T-helper 9 cell (primary cell): Measurements from ENCODE around the gene TRIM37.
"Not testable (repeated sequence)": the region's sequence is repeated elsewhere in the genome, so short reads cannot be mapped to it uniquely, and the experiment has no call there.

Experiments
- DNase-seq: peaks from one replicate; pipeline ENCODE4 v3.0.0-alpha.2; 2020

TRIM37 gene

DNA sequence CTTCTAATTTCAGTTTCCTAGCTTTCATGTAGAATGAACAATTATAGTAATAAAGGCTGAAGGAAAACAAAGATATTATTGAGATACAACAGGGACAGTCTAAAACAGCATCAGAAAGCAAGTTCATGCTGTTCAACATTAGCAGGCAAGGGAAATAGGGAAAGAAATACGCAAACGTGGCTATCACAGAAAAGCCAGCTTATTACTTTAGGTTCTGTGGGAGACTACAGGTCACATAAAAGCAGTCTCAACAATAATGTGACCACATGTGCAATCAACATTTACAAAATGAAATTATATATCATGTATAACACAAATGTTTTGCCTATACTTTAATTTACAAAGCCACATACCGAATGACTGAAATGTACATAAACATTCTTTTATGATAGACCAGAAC, 4.9 kb upstream of the TRIM37 start:
- no peak for DNase-seq

DNA sequence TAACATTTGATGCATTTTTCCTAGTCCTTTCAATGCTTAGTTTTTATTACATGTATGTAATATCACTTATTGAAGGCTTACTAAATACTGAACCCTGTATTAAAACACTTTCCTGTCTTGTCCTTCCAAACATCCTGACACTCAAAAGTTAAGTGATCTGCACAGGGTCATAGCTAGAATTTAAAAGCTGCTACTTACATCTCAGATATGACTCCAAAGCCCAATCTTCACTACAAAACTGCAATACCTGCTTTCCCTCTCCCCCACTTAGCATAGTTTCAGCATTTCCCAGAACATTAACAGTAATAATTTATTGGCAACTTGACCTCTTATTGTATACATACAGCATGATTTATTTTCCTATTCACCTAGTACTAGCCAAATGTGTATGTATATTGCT, 4.3 kb upstream of the TRIM37 start:
- DNase-seq: no peak

DNA sequence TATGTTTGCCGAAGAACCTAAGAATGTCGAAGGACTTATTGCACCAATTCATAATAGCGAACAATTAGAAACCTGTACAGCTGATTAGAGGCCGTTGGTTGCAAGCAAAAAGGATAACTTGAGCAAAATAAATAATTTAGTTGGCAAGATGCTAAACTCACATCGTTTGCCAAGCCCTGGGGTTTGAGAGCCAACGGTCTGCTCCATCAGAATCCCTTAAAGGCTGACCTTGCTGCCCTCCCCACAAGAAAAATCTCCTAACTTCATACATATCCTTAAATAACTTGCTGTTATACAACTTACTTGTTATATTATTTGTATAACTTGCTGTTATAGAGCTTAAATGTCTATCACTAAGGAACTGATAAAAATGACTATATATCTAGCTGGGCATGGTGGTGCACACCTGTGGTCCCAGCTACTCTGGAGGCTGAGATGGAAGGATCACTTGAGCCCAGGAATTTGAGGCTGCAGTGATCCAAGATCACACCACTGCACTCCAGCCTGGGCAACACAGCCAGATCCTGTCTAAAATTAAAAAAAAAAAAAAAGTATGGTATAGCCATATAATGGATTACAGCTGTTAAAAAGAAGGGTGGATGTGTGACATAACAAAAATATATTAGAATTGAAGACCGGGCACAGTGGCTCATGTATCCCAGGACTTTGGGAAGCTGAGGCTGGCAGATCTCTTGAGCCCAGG, 1.9 kb upstream of the TRIM37 start:
- no peak for DNase-seq

DNA sequence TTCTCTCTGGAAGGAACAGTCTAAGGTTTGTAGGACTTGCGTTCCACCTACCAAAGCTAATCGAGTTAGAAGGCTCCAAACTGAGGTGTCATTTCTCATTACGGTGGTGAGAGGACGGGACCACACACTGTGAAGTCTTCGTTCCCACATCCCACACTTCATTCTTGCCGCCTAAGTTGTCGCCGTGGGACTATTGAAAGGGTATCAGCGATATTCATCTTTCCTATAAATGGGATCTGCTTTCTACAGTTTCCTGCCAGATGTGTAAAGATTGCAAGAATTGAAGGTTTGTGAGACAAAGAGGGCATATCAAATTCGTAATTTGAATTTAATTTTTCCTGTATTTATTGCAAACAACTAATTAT, 608 bp upstream of the TRIM37 start:
- no peak for DNase-seq

DNA sequence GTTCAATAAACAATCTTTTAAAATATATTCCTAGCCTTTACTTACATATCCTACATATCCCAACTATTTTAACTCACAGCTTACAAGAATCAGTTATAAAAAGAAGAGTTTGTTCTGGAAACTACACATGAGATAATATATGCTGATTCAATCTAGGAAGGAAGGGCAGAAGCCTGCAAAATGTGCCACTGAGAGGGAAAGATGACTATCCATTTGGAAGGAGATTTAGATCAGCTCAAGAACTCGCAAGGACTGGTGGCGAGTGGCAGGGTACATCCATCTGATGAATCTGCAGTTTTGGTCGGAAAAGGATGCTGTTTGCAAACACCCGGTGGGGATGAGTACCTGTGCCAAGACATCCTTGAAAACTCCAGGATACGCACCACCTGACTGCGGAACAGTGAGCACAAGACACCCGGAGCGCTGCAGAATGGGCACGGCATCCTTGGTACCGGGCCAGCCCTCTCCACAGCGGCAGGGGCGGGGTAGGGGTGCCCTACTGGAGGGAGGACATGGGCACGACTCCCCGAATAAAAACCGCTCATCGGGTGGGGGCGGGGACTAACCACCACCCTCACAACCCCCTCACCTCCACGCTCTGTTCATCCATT, 723 bp downstream of the TRIM37 start:
- peak; percentile 73 for DNase-seq

GRCh38 chr17:59101178-59101577, 5.5 kb downstream of the TRIM37 start:
- DNase-seq: no peak

GRCh38 chr17:59097876-59098275, 8.8 kb downstream of the TRIM37 start:
- DNase-seq: no peak

DNA sequence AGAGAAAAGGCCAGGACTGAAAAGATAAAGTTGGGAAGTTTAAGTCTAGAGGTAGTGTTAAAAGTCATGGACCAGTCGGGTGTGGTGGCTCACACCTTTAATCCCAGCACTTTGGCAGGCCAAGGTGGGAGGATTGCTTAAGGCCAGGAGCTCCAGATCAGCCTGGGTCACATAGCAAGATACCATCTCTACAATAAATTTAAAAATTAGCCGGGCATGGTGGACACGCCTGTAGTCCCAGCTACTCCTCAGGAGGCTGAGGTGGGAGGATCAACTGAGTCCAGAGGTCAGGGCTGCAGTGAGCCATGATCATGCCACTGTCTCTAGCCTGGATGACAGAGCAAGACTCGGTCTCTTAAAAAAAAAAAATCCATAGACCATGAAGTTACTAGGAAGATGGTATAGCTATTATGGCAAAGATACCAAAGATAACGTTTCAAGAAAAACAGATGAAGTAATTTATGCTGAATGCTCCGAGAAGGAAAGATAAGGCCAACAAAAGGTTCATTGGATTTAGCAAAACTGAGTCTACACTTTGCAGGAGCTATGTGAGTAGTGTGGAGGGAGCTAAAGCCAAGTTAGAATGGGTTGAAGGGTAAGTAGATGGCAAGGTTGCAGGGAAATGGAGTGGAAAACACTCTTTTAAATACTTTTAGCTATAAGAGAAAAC, 11.7 kb downstream of the TRIM37 start:
- no peak for DNase-seq

GRCh38 chr17:59093702-59094231, 12.9 kb downstream of the TRIM37 start:
- DNase-seq: no peak

GRCh38 chr17:59093145-59093701, 13.5 kb downstream of the TRIM37 start:
- no peak for DNase-seq

DNA sequence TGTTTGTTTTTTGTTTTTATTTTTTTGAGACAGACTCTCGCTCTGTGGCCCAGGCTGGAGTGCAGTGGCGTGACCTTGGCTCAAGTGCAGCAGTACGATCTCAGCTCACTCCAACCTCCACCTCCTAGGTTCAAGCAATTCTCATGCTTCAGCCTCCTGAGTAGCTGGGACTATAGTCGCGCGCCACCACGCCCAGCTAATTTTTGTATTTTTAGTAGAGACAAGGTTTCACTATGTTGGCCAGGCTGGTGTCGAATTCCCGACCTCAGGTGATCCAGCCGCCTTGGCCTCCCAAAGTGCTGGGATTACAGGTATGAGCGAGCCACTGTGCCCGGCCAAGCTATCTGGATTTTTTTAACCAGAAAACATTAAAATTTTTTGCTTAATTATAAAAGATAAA, 16.1 kb downstream of the TRIM37 start:
- not testable (repeated sequence) for DNase-seq

DNA sequence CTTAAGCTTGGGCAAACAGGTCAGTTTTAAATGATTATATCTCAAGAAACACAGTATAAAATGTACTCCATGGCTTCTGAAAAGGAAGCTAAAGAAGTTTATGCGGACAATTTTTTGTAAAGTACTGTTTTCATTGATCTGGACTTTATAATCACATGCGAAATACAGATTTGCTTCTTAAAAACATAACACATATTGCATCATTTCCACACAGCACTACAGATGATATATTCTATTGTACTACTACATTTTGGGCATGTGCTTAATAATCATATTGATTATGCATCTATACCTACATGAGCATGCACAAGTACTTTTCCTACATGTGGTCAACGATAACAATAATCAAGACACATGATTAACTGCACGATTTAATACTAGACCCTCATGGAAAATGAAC, 22.5 kb downstream of the TRIM37 start:
- no peak for DNase-seq

DNA sequence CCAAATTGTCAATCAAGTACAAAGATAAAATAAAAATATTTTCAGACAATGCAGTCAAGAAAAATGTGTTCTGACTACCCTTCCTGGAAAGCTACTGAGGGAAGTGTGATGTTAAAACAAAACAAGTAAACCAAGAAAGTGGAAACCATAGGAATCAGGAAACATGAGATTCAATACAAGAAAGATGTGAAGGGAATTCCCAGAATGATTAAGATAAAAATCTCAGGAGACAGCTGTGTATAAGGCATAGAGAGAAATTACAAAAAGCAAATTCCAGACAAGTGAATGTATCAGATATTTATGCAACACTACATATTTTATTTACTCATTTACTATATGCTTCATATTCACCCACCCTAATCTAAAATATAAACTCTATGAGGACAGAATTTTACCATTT, 32.2 kb downstream of the TRIM37 start:
- DNase-seq: no peak

GRCh38 chr17:59073972-59074371, 32.7 kb downstream of the TRIM37 start:
- no peak for DNase-seq

DNA sequence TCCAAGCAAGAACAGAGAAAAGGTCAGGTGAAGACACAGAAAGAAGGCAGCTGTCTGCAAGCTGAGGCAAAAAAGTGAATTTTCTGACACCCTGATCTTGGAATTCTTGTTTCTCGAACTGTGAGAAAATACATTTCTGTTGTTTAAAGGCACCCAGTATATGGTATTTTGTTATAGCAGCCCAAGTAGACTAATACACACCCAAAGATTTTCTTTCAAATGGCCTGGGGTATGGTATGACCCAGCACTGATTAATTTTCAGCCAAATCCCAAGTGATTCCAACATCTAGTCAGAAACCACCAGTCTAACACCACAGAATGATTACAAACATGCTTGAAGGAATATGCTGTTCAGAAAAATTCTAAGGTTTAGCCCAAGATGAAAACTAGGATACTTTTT, 36.8 kb downstream of the TRIM37 start:
- DNase-seq: no peak

DNA sequence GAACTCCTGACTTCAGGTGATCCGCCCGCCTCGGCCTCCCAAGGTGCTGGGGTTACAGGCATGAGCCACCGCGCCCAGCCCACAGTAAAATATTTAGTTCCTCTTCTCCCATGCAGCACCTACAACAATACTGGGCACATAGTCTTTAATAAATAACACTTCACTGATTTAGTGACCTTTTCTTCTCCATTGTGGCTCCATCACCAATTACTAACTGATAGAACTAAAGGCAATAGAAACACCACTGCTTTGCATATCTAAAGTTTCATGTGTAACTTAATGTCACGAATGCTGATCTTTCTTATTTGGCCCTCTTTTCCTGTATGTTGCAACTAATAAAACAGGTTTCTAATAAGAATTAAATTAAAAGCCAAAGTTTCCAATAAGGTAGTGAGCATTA, 38.9 kb downstream of the TRIM37 start:
- no peak for DNase-seq

DNA sequence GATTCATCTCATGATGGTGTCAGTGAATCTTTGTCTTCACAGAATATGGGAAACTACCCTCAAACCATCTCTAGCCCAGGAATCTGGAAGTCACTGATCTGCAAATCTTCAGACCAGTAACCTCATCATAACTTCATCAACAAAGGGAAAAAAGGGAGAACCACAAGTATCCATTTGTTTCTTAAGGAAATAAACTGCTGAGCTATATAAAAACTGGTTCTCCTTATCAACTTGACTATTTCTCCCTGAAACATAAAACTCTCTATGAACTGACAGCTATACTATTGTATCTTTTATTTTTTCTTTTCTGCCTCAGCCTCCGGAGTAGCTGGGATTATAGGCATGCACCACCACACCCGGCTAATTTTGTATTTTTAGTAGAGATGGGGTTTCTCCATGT, 39.3 kb downstream of the TRIM37 start:
- DNase-seq: no peak

DNA sequence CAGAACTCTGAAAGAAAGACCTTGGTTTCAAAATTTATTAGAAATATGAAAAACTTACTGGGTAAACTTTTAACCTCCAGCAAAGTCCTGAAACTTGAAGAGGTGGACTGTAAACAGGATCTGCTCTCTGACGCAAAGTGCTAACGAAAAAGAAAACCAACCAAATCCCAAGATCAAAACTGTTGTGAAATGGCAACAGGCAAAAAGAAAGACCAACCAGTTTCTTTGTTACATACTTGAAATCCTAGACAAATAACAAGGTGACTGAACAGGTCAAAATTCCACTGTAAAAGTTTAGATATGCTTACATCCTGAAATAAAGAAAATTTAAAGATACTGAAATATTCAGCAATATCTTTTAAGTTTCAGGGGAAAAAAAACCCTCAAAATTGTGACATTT, 44.2 kb downstream of the TRIM37 start:
- no peak for DNase-seq

GRCh38 chr17:59056857-59057256, 49.8 kb downstream of the TRIM37 start:
- DNase-seq: no peak

DNA sequence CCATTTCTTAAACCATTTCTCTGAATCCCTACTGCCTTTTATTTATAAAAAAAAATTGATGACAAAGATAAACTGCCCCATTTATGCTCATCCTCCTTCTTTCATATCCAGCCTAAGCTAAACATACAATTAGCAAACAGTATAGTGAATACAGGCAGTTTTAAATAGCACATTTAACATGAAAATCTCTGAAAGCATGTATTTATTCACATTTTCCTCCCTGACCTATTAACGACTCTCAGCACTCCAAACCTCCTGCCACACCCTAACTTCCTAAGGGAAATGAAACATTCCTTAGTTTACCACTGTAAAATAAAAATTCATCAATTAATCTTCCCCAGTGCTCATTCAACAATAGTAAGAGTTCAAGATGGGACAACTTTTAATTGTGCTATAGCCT, 56.9 kb downstream of the TRIM37 start:
- DNase-seq: no peak

GRCh38 chr17:59047616-59048015, 59.1 kb downstream of the TRIM37 start:
- no peak for DNase-seq

DNA sequence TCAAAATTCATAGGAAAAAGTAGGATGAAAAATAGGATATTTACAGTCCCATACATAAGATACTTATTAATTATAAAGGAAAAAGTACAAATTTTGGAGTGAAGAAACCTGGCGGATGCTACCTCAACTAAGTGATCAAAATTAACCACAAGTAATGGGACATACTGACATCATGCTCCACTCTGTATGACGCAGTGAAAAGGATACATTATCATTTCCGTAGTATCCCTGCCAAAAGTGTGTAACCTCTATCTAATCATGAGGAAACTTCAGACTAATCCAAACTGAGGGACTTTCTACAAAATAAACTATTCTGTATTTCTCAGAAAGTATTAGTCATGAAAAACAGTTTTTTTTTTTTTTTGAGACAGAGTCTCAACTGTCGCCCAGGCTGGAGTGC, 60.5 kb downstream of the TRIM37 start:
- DNase-seq: no peak

DNA sequence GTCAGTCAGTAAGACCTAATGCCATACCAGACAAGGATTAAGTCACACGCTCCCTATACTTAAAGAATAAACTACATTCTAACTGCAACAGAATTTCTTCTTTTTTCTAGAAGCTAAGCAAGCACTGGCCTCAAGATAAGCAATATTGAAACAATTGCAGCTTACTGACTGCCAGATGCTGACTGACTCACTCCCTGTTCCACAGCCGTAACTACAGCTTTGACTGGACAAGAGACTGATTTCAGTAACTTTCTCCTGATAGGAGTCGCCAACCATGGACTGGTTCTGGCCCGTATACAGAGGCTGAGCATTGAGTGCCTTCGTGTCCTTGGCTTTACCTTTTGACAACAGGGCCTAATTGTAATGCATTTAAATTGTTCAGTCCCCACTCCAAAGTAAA, 67.9 kb downstream of the TRIM37 start:
- no peak for DNase-seq

GRCh38 chr17:59037960-59038359, 68.7 kb downstream of the TRIM37 start:
- no peak for DNase-seq
